Smooth muscle cell of trachea (primary cell): ENCODE results near the gene CEACAM19. TPM values are rescaled to one million over a fixed set of nuclear protein-coding genes. Genes with fewer than 3 reads are reported as not detected.

ENCODE experiments used
- total RNA-seq: library from RNA; depleted of rRNA; stranded (reverse); fragments of >200 nt; gene quantifications from 2 replicates; pipeline ENCODE4 v1.2.1, GENCODE V29; 2014

Gene CEACAM19, protein sequence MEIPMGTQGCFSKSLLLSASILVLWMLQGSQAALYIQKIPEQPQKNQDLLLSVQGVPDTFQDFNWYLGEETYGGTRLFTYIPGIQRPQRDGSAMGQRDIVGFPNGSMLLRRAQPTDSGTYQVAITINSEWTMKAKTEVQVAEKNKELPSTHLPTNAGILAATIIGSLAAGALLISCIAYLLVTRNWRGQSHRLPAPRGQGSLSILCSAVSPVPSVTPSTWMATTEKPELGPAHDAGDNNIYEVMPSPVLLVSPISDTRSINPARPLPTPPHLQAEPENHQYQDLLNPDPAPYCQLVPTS
- 1.2 and 2.6 TPM in 2 replicates for total RNA-seq

DNA sequence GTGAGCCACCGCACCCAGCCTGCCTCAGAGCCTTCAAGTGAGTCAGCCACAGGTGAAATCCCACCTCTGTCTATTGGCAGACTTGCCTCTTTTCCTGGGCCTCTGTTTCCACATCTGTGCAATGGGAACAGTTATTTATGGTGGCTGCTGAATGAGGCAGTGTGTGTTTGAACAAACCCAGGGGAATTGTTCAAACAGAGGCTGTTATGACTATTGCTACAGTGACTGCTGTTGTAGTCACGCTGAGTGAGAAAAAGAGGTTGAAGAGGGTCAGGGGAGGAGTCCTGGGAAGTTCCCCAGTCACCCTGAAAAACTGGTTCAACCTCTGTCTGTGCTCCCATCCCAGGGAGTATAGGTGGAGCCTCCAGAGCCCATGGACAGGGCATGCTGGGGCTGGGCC lies at the start of gene CEACAM19:
TSS of gene CEACAM19 (plus strand) at position 83 of the 400 bp plus-strand sequence. CDS start 450 bp downstream, outside the sequence.

DNA sequence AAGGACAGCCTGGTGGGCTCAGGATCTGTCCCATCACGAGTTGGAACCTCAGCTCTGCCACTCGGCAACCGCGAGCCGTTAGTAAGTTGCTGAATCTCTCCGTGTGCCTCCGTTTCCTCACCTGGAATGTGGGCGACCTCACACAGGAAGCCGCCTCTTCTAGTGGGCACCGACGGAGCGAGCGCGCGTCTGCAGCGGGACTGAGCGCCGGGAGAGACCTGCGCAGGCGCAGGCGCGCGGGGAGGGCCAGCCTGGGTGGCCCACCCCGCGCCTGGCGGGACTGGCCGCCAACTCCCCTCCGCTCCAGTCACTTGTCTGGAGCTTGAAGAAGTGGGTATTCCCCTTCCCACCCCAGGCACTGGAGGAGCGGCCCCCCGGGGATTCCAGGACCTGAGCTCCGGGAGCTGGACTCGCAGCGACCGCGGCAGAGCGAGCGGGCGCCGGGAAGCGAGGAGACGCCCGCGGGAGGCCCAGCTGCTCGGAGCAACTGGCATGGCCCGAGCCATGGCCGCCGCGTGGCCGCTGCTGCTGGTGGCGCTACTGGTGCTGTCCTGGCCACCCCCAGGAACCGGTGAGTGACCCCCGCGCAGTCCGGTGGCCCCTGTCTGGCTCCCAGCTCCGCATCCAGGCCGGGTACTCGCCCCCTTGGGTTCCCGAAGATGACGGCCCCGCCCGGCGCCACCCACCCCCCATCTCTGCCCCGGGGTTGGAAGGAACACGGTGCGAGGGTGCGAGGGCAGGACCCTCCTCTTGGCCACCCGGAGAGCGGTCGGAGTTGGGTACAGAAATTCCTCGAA lies 27.5 kb upstream of the CEACAM19 start, which contains the start of gene PVR:
TSS of gene PVR (plus strand) at position 306 of the 797 bp plus-strand sequence. CDS start at position 493, 187 bp downstream.

DNA sequence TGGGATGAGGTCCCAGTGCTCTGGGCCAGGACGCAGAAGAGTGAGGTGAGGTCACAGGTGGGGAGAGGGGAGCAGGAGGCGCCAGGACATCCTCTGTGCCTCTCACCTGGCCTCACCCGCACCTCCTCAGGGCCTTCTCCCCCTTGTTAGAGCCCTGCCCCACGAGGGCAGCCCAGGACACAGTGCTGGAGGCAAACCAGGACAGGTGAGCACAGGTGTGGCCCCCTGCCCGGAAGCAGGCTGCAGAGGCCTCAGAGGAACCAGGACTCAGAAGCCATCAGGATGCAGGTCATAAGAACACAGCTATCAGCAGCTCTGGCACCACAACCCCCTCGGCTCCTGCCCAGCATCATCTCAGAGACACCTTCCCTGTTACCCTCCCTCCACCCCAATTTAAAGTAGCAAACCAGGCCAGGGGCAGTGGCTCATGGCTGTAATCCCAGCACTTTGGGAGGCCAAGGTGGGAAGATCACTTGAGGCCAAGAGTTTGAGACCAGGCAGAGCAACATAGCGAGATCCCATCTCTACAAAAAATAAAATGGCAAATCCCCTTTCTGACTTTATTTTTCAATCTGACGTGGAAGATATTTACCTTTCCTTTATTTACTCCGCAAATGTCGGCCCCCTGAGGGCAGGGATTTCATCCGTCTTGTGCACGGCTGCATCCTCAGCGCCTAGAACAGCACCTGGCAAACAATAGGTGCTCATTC lies 27.4 kb downstream of the CEACAM19 start, which contains the start of gene CEACAM16:
TSS of gene CEACAM16 (plus strand) at position 660 of the 710 bp plus-strand sequence. CDS start 2,306 bp downstream, outside the sequence.

Other genes with a start within 250 kb of the CEACAM19 start
- 14.1 and 15.2 TPM in 2 replicates for gene ZNF229, start 223.0 kb upstream of the CEACAM19 start, total RNA-seq
- gene ZNF180, start 171.0 kb upstream of the CEACAM19 start, total RNA-seq, result 8.8 and 11.2 TPM in 2 replicates
- not detected in 2 replicates for gene CEACAM20, start 141.8 kb upstream of the CEACAM19 start, total RNA-seq
- gene IGSF23, start 57.9 kb upstream of the CEACAM19 start, total RNA-seq, result 0.17 TPM in 1 of 2 replicates, not detected in the other
- 43.5 and 69.3 TPM in 2 replicates for gene PVR, start 27.6 kb upstream of the CEACAM19 start, total RNA-seq
- gene CEACAM16, start 27.7 kb downstream of the CEACAM19 start, total RNA-seq, result 0.17 TPM in 1 of 2 replicates, not detected in the other
- 7.3 and 13.2 TPM in 2 replicates for gene BCL3, start 77.2 kb downstream of the CEACAM19 start, total RNA-seq
- not detected in 2 replicates for gene CBLC, start 106.4 kb downstream of the CEACAM19 start, total RNA-seq
- 9.3 and 31.3 TPM in 2 replicates for gene BCAM, start 137.6 kb downstream of the CEACAM19 start, total RNA-seq
- 45.2 and 61.5 TPM in 2 replicates for gene NECTIN2, start 174.8 kb downstream of the CEACAM19 start, total RNA-seq
- 31.3 and 36.4 TPM in 2 replicates for gene TOMM40, start 219.8 kb downstream of the CEACAM19 start, total RNA-seq
- gene APOE, start 234.3 kb downstream of the CEACAM19 start, total RNA-seq, result 4.1 and 58.4 TPM in 2 replicates
- gene APOC1, start 243.1 kb downstream of the CEACAM19 start, total RNA-seq, result 0.58 and 0.99 TPM in 2 replicates